ENCODE data around the gene ACADM. TPM values are rescaled to one million over a fixed set of nuclear protein-coding genes. Genes with fewer than 3 reads are reported as not detected.
A peak's percentile ranks its signal among the peaks of the same experiment; 100 is the strongest.

The ACADM gene
- total RNA-seq, 1 experiment from 2014 or later = 48.7 TPM

GRCh38 chr1:75786901-75787493, 62.5 kb downstream of the ACADM start:
- Histone ChIP-seq H3K4me1 (ENCODE audit: control insufficient read depth in 1 of 2, insufficient read depth in 2 of 2, low read length in 2 of 2) (peaks cover 7 to 49% of the 10 kb centered on the region in 2 experiments; a peak in 3 of 4 replicates), H4K20me1 (ENCODE audit: insufficient read depth) (peaks cover 38% of the 10 kb centered on the region), H3K4me2 (ENCODE audit: low read length) (peak overlapping the region; percentile 81), H3K27ac (ENCODE audit: low read depth, low read length) (peak overlapping the region; percentile 97), H3K79me2 (ENCODE audit: insufficient read depth, low read length) (peaks cover 60% of the 10 kb centered on the region), H3K27me3 (ENCODE audit: insufficient read depth, low read length) (no peaks in the 10 kb centered on the region), H3K4me3 (replicated peaks in 1 of 2; ENCODE audit: low read depth in 1 of 2, low read length in 2 of 2) (peak overlapping the region; percentile 67 to 78), H3K9me3 (ENCODE audit: control insufficient read depth in 1 of 2, insufficient read depth in 1 of 2, low read depth in 1 of 2, low read length in 2 of 2) (no peaks in the 10 kb centered on the region), H3K36me3 (ENCODE audit: control insufficient read depth in 1 of 2, insufficient read depth in 2 of 2, low read length in 2 of 2) (peaks cover 32 to 55% of the 10 kb centered on the region in 2 experiments), H3K9ac (ENCODE audit: low read length) (peak overlapping the region; percentile 78), H3K9me2 (ENCODE audit: insufficient read depth) (no peaks in the 10 kb centered on the region), H2AFZ (ENCODE audit: low read depth, low read length, poor library complexity, severe bottlenecking) (no peak overlapping the region)
- intact Hi-C loops (cut with micrococcal nuclease) = loop anchor here (2.0 to 5.0 kb wide), 2 partner anchors 114 to 155 kb away; no protein-coding TSS in a partner anchor
- POLR2A ChIA-PET = interaction anchor here (2.0 kb wide), 1 partner anchor 23 kb away, joined by 6 read pairs; no protein-coding TSS in a partner anchor
- ATAC-seq (no peak), DNase-seq (ENCODE audit: low read depth, low spot score) (no peak)
- RAD21 ChIA-PET (ENCODE audit: low non-redundant PET in 1 of 2, low total read pairs in 2 of 2, uncharacterized antibody in 2 of 2, unreplicated experiment in 2 of 2) = no interaction called here
- CTCF ChIA-PET = no interaction called here
- BruUV-seq (replicated peaks) = no TSS peak
- TF ChIP-seq JUND (IDR thresholded peaks at IDR 0.05) (no peak), POLR2AphosphoS5 (IDR thresholded peaks at IDR 0.05; ENCODE audit: low read depth, low read length) (peak; percentile 5; the same call in 1 of the 2 replicates), SIN3A (IDR thresholded peaks at IDR 0.05; ENCODE audit: low read depth) (peak; percentile 4; the same call in 1 of the 2 replicates)

GRCh38 chr1:75787524-75787923, 63.0 kb downstream of the ACADM start:
- H3K9me3 ChIP-seq (ENCODE audit: control insufficient read depth in 1 of 2, insufficient read depth in 1 of 2, low read depth in 1 of 2, low read length in 2 of 2) = no peaks in the 10 kb centered on the region
- H3K79me2 ChIP-seq (ENCODE audit: insufficient read depth, low read length) = peaks cover 65% of the 10 kb centered on the region
- peak overlapping the region; percentile 81 for H3K4me2 ChIP-seq (ENCODE audit: low read length)
- ChIA-PET RAD21 (ENCODE audit: low non-redundant PET in 1 of 2, low total read pairs in 2 of 2, uncharacterized antibody in 2 of 2, unreplicated experiment in 2 of 2) (no interaction called here), POLR2A (interaction anchor here (2.0 kb wide), 1 partner anchor 23 kb away, joined by 6 read pairs; no protein-coding TSS in a partner anchor), CTCF (no interaction called here)
- H3K9ac ChIP-seq (ENCODE audit: low read length) = peak overlapping the region; percentile 78
- DNase-seq (ENCODE audit: low read depth, low spot score) (no peak), ATAC-seq (no peak)
- H3K4me3 ChIP-seq (replicated peaks in 1 of 2; ENCODE audit: low read depth in 1 of 2, low read length in 2 of 2) = peak overlapping the region; percentile 67 to 78
- peaks cover 37 to 60% of the 10 kb centered on the region in 2 experiments for H3K36me3 ChIP-seq (ENCODE audit: control insufficient read depth in 1 of 2, insufficient read depth in 2 of 2, low read length in 2 of 2)
- no peaks in the 10 kb centered on the region for H3K27me3 ChIP-seq (ENCODE audit: insufficient read depth, low read length)
- H2AFZ ChIP-seq (ENCODE audit: low read depth, low read length, poor library complexity, severe bottlenecking) = no peak overlapping the region
- BruUV-seq (replicated peaks) = no TSS peak
- intact Hi-C loops (cut with micrococcal nuclease) = loop anchor here (2.0 to 5.0 kb wide), 2 partner anchors 115 to 155 kb away; no protein-coding TSS in a partner anchor
- no peaks in the 10 kb centered on the region for H3K9me2 ChIP-seq (ENCODE audit: insufficient read depth)
- H3K27ac ChIP-seq (ENCODE audit: low read depth, low read length) = peak overlapping the region; percentile 97
- H3K4me1 ChIP-seq (ENCODE audit: control insufficient read depth in 1 of 2, insufficient read depth in 2 of 2, low read length in 2 of 2) = peaks cover 7 to 49% of the 10 kb centered on the region in 2 experiments; a peak in 3 of 4 replicates
- TF ChIP-seq EZH2phosphoT487 (IDR thresholded peaks at IDR 0.05; ENCODE audit: borderline replicate concordance) (no peak), ZNF274 (IDR thresholded peaks at IDR 0.05; ENCODE audit: low read depth, low read length) (no peak), EZH2 (IDR thresholded peaks at IDR 0.05) (no peak), POLR2A (IDR thresholded peaks at IDR 0.05; ENCODE audit: borderline replicate concordance, extremely low read depth, insufficient read depth, insufficient read length) (no peak), REST (IDR thresholded peaks at IDR 0.05; ENCODE audit: low read depth) (no peak), MAX (IDR thresholded peaks at IDR 0.05) (no peak)
- H4K20me1 ChIP-seq (ENCODE audit: insufficient read depth) = peaks cover 44% of the 10 kb centered on the region

Data from HCT116 (cell line).